ENCODE measurements around the gene ZRANB2. TPM values are rescaled to one million over a fixed set of nuclear protein-coding genes. Genes with fewer than 3 reads are reported as not detected.

Gene ZRANB2
- total RNA-seq, 1 experiment from 2014 or later = 67.9 TPM

DNA sequence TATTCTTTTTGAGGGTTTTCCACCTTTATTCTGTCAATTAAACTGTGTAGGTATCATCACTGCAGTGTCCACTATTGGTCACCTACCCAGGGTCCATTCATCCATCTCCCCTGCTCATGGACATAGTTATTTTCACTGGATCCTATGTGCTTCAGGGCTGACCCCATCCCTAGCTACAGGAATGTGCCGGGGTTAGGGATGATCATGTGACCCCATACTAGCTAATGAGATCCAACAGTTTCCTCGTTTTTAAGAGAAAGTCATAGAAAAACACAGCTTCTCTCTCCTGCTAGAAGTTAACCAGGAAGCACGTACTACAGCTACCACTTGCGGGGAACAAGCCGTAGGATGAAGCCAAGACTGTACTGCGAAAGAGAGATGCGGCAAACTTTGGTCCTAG is 52.8 kb downstream of the ZRANB2 start:
- H3K36me3 ChIP-seq (ENCODE audit: control insufficient read depth in 1 of 2, insufficient read depth in 2 of 2, low read length in 2 of 2) = no peaks in the 10 kb centered on the region
- TF ChIP-seq, protein P1, sequence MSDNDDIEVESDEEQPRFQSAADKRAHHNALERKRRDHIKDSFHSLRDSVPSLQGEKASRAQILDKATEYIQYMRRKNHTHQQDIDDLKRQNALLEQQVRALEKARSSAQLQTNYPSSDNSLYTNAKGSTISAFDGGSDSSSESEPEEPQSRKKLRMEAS (IDR thresholded peaks at IDR 0.05) = no peak
- TF ChIP-seq POLR2AphosphoS5 (IDR thresholded peaks at IDR 0.05; ENCODE audit: low read depth, low read length) = no peak
- no peak for TF ChIP-seq EZH2 (IDR thresholded peaks at IDR 0.05)
- no peak for TF ChIP-seq EGR1 (IDR thresholded peaks at IDR 0.05; ENCODE audit: low read depth)
- no peak for TF ChIP-seq CEBPB (IDR thresholded peaks at IDR 0.05; ENCODE audit: low read depth)
- TF ChIP-seq, protein P2, sequence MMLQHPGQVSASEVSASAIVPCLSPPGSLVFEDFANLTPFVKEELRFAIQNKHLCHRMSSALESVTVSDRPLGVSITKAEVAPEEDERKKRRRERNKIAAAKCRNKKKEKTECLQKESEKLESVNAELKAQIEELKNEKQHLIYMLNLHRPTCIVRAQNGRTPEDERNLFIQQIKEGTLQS (IDR thresholded peaks at IDR 0.05) = no peak
- TF ChIP-seq ELF1 (IDR thresholded peaks at IDR 0.05; ENCODE audit: borderline replicate concordance, low read depth) = no peak
- TF ChIP-seq ZBTB33 (IDR thresholded peaks at IDR 0.05; ENCODE audit: extremely low read depth, insufficient replicate concordance, low read length) = no peak
- no peak for TF ChIP-seq JUND (IDR thresholded peaks at IDR 0.05)
- TF ChIP-seq, protein P3, sequence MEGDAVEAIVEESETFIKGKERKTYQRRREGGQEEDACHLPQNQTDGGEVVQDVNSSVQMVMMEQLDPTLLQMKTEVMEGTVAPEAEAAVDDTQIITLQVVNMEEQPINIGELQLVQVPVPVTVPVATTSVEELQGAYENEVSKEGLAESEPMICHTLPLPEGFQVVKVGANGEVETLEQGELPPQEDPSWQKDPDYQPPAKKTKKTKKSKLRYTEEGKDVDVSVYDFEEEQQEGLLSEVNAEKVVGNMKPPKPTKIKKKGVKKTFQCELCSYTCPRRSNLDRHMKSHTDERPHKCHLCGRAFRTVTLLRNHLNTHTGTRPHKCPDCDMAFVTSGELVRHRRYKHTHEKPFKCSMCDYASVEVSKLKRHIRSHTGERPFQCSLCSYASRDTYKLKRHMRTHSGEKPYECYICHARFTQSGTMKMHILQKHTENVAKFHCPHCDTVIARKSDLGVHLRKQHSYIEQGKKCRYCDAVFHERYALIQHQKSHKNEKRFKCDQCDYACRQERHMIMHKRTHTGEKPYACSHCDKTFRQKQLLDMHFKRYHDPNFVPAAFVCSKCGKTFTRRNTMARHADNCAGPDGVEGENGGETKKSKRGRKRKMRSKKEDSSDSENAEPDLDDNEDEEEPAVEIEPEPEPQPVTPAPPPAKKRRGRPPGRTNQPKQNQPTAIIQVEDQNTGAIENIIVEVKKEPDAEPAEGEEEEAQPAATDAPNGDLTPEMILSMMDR (IDR thresholded peaks at IDR 0.05 in 2 of 3, conservative IDR thresholded peaks at IDR 0.05 in 1 of 3; ENCODE audit: borderline replicate concordance in 1 of 3, insufficient read depth in 1 of 3, low read depth in 2 of 3, low read length in 2 of 3) = no peak
- no peak for TF ChIP-seq YY1 (IDR thresholded peaks at IDR 0.05; ENCODE audit: extremely low read depth, insufficient replicate concordance, low read depth, low read length)
- TF ChIP-seq REST (IDR thresholded peaks at IDR 0.05; ENCODE audit: low read depth) = no peak
- no peak for TF ChIP-seq POLR2A (IDR thresholded peaks at IDR 0.05; ENCODE audit: borderline replicate concordance, extremely low read depth, insufficient read depth, insufficient read length)
- no peak for TF ChIP-seq ZFX (IDR thresholded peaks at IDR 0.05)
- no peak for TF ChIP-seq SIN3A (IDR thresholded peaks at IDR 0.05; ENCODE audit: low read depth)
- TF ChIP-seq FOSL1 (IDR thresholded peaks at IDR 0.05; ENCODE audit: low read depth) = no peak
- TF ChIP-seq SRF (IDR thresholded peaks at IDR 0.05; ENCODE audit: low read depth) = no peak
- H3K4me1 ChIP-seq (ENCODE audit: control insufficient read depth in 1 of 2, insufficient read depth in 2 of 2, low read length in 2 of 2) = no peaks in the 10 kb centered on the region
- no peak overlapping the region for H2AFZ ChIP-seq (ENCODE audit: low read depth, low read length, poor library complexity, severe bottlenecking)
- H3K9me2 ChIP-seq (ENCODE audit: insufficient read depth) = no peaks in the 10 kb centered on the region
- H3K27ac ChIP-seq (ENCODE audit: low read depth, low read length) = no peak overlapping the region
- H3K9me3 ChIP-seq (ENCODE audit: control insufficient read depth in 1 of 2, insufficient read depth in 1 of 2, low read depth in 1 of 2, low read length in 2 of 2) = no peaks in the 10 kb centered on the region
- peaks cover 53% of the 10 kb centered on the region for H3K27me3 ChIP-seq (ENCODE audit: insufficient read depth, low read length)
- H4K20me1 ChIP-seq (ENCODE audit: insufficient read depth) = no peaks in the 10 kb centered on the region
- intact Hi-C loops (cut with micrococcal nuclease) = no loop called here
- no TSS peak for BruUV-seq (replicated peaks)
- RAD21 ChIA-PET (ENCODE audit: low non-redundant PET in 1 of 2, low total read pairs in 2 of 2, uncharacterized antibody in 2 of 2, unreplicated experiment in 2 of 2) = no interaction called here
- DNase-seq (ENCODE audit: low read depth, low spot score) (no peak), ATAC-seq (no peak)
- POLR2A ChIA-PET = no interaction called here
- H3K79me2 ChIP-seq (ENCODE audit: insufficient read depth, low read length) = no peaks in the 10 kb centered on the region
- H3K4me2 ChIP-seq (ENCODE audit: low read length) = no peak overlapping the region
- H3K9ac ChIP-seq (ENCODE audit: low read length) = no peak overlapping the region
- no peak overlapping the region for H3K4me3 ChIP-seq (replicated peaks in 1 of 2; ENCODE audit: low read depth in 1 of 2, low read length in 2 of 2)
- CTCF ChIA-PET = no interaction called here
